Muscle layer of duodenum (tissue), 2 donors: ENCODE measurements around the gene CGB5.
"Not testable (repeated sequence)": the region's sequence is repeated elsewhere in the genome, so short reads cannot be mapped to it uniquely, and the experiment has no call there.

Experiments
- H3K27ac ChIP-seq: one replicate; pipeline ENCODE4 v1.7.0; 2013; ENCODE audit warnings: mild to moderate bottlenecking, low read length
- H3K27me3 ChIP-seq: one replicate; pipeline ENCODE4 v1.7.0; 2013; ENCODE audit warnings: low read depth, mild to moderate bottlenecking, control low read depth, low read length
- H3K36me3 ChIP-seq, 2 donors: one replicate each; pipeline ENCODE4 v1.7.0; 2013; ENCODE audit warnings: low read length in 2 of 2, control low read depth in 1 of 2, mild to moderate bottlenecking in 1 of 2; ENCODE audit not compliant: insufficient read depth in 2 of 2, control insufficient read depth in 1 of 2
- H3K4me1 ChIP-seq, 2 donors: one replicate each; pipeline ENCODE4 v1.7.0; 2013; ENCODE audit warnings: low read length in 2 of 2, mild to moderate bottlenecking in 2 of 2, control low read depth in 1 of 2, moderate library complexity in 1 of 2; ENCODE audit not compliant: insufficient read depth in 2 of 2, control insufficient read depth in 1 of 2
- H3K4me3 ChIP-seq, 2 donors: one replicate each; pipeline ENCODE4 v1.7.0; 2013; ENCODE audit warnings: low read length in 2 of 2, low read depth in 1 of 2, mild to moderate bottlenecking in 1 of 2
- H3K9me3 ChIP-seq, 2 donors: one replicate each; pipeline ENCODE4 v1.7.0; 2013; ENCODE audit warnings: low read length in 2 of 2, control low read depth in 1 of 2, mild to moderate bottlenecking in 1 of 2; ENCODE audit not compliant: control insufficient read depth in 1 of 2
- donor health status: healthy.

The CGB5 gene

DNA sequence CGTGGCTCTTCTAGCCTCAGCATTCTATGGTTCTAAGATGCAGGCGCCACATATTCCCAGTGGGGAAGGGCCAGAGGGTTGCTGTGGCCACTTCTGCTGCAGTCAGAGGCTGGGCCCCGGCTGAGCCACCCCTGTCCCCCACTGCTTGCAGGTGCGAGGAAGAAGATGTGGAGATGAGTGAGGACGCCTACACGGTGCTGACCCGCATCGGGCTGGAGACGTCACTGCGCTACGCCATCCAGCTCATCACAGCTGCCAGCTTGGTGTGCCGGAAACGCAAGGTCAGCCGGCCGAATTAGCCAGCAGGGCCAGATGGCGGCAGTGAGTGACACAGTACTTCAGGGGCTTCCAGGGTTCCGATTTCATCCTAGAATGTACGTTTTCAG lies 28.8 kb upstream of the CGB5 start:
- no peak overlapping the region for H3K27ac ChIP-seq
- peaks cover 0 to 22% of the 10 kb centered on the region in 2 donors for H3K4me1 ChIP-seq
- no peaks in the 10 kb centered on the region for H3K9me3 ChIP-seq
- no peak overlapping the region for H3K4me3 ChIP-seq
- H3K36me3 ChIP-seq = peaks cover 14 to 56% of the 10 kb centered on the region in 2 donors
- no peaks in the 10 kb centered on the region for H3K27me3 ChIP-seq

DNA sequence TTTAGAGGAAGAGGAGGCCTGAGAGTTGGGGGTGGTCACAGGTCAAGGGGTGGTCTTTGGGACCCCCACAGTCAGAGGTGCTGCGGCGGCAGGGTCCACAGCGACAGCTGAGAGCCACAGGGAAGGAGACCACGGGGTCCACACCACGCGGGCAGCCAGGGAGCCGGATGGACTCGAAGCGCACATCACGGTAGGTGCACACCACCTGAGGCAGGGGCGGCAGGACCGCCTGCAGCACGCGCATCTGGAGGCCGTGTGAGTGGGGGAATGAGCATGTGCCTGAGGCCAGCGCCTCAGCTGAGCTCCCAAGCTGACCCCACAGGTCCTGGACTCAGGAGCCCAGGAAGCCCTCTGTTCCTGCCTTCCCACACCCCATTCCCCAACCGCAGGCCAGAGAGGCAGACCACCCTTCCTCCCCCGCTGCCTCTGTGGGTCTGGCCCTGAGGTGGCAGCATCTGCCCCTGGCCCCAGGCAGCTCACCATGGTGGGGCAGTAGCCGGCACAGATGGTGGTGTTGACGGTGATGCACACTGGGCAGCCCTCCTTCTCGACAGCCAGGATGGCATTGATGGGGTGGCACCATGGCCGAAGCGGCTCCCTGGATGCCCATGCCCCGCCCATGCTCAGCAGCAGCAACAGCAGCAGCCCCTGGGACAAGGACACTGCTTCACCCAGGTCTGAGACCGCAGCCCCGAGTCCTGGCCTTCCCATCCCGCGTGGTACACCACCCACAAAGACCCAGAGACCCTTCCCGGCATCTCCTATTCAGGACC lies 27.4 kb upstream of the CGB5 start:
- peaks cover 8% of the 10 kb centered on the region for H3K27me3 ChIP-seq
- no peak overlapping the region for H3K4me3 ChIP-seq
- H3K4me1 ChIP-seq = peaks cover 0 to 22% of the 10 kb centered on the region in 2 donors
- H3K9me3 ChIP-seq = no peaks in the 10 kb centered on the region
- peaks cover 13 to 42% of the 10 kb centered on the region in 2 donors for H3K36me3 ChIP-seq
- no peak overlapping the region for H3K27ac ChIP-seq

DNA sequence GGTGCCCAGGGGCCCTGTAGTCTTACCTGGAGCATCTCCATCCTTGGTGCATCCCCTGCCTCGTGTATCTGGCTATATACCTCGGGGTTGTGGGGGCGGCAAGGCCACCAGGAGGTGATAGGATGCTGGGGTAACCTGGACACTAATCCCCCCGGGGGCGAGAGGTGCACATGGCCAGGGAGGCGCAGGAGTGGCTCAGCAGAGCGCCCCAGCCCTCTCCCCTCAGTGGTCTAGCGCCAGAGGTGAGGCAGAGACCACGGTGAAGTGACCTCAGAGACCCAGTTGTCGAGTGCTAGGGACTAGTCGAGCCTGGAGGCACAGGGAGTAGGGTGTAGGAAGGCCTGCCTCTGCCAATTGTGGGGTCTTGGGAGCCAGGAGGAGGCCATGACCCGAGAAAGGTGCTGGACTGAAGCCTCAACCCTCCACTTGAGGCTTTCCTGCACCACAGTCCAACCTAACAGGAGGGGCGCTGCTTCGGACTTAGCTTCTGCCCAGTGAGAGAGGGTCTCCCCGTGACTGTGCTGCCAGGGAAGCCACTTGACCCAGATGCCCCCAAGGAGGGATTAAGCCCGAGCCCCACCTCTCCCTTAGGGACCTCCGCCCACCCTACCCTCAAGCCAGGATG lies 26.5 kb upstream of the CGB5 start, which contains the start of gene LHB:
Gene LHB (minus strand): TSS at position 51 of the 625 bp plus-strand sequence. CDS start 10 bp downstream, at position 41.
- peak within 1 kb of the TSS; percentile 38 to 69 for H3K4me3 ChIP-seq
- no peak within 1 kb of the TSS for H3K27ac ChIP-seq
- peaks cover 8% of the 10 kb centered on the region for H3K27me3 ChIP-seq
- H3K36me3 ChIP-seq = peaks cover 6 to 33% of the 10 kb centered on the region in 2 donors
- no peaks in the 10 kb centered on the region for H3K9me3 ChIP-seq
- peaks cover 0 to 22% of the 10 kb centered on the region in 2 donors for H3K4me1 ChIP-seq

DNA sequence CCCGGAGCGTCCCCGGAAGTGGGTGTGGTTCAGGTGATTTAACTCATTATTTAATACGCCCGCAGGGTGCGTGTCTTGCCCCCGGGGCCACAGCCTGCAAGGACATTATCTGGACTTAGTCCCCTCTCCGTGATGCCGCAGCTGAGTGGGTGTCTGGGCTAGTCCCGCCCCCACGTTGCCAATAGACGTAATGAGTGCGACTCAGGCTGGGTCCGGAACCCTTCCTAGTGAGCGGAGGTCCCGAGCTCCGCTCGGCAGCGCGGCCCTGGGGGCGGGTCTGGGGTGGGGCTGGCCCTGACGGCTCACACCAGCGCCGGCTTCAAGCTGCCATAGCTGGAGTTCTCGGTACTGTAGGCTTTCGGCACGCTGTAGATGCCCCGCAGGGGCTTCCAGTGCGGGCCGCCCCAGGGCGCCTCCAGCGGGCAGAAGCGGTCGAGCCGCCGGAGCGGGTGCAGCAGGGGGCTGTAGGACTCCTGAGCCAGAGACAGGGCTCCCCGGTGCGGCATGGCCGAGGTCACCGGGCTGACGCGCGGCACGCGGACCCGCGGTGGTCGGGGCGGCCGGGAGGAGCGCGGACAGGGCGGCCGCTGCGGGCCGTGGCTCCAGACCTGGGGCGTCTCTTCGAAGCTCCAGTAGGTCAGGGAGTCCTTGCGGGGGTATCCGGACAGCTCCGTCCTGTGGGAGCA lies 25.8 kb upstream of the CGB5 start:
- Histone ChIP-seq H3K27me3 (peaks cover 8% of the 10 kb centered on the region), H3K36me3 (peaks cover 0 to 26% of the 10 kb centered on the region in 2 donors), H3K4me1 (peaks cover 0 to 22% of the 10 kb centered on the region in 2 donors), H3K9me3 (no peaks in the 10 kb centered on the region), H3K4me3 (peak overlapping the region; percentile 38 to 69), H3K27ac (no peak overlapping the region)

DNA sequence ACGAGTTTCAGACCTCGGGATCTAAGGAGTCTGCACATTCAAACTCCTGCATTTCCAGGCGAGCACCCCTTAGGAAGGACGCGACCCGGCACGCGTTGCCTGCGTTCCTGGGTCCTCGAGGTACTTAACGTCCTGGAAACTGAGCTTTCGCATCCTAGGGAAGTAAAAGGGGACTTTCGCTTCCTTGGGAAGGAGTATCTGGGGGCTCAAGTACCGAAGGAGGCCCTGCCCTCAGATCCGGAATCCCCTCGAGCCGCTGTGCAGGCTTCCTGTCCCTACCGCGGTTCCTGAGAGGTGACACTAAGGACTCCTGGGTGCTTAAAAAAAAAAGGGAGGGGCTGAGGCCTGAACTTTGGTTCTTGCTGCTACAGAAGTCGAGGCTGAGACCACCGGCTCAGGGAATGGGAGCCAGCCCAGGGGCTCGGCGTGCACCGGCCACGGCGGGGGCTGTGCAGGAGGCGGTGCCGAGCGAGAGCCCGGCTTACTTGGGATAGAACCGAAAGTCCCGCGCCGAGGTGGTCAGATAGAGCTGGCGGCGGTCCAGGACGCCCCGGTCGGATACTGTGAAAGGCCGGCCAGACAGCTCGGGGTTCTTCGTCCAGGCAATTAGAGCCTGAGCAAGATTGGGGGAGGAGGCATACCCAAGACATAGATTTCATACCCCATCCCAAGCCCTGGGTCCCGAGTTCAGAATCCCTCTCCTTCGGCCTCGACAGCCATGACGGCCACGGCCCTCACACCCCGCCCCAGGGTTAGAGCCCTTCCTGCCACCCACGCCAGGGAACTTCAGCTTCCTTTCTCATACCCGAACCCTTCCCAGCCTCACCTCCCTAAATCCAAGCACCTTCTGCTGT lies 25.0 kb upstream of the CGB5 start:
- not testable (repeated sequence) for H3K9me3 ChIP-seq, H3K27ac ChIP-seq, H3K27me3 ChIP-seq
- Histone ChIP-seq H3K4me3 (peak overlapping the region; percentile 38 to 69), H3K4me1 (peaks cover 0 to 22% of the 10 kb centered on the region in 2 donors), H3K36me3 (peaks cover 0 to 25% of the 10 kb centered on the region in 2 donors)

DNA sequence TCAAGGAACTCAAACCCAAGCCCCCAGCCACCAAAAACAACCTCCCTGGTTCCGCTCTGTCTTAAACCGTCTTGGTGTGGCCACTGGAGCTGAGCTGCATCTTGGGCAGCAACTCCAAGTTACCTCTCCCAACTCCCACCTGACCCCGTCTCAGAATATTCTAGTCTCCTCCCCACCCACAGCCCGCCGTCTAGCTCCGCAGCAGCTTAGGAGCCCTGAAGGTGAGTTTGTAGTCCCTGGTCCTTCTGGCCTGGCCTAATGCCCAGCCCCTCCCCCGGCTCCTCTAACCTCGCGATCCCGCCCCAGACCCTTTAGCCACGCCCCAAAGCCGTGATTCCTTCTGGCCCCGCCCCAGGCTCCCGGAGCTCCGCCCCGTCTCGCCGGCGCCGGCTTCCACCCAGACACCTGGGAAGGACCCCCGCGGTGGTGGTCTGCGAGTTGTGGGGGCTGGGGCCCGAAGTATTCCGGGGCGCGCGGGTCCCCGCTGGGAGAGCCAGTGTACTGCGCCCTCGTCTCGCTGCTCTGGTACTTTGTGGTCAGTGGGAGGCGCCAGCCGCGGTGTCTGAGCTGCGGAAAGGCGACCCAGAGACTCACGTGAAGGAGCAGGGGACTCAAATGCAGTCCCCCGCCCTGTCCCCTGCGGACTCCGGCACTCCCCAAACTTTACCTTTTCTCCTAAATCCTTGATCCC lies 24.3 kb upstream of the CGB5 start:
- Histone ChIP-seq H3K27ac (no peak overlapping the region), H3K27me3 (peaks cover 8% of the 10 kb centered on the region), H3K4me1 (peaks cover 0 to 22% of the 10 kb centered on the region in 2 donors), H3K4me3 (peak overlapping the region; percentile 7 to 69), H3K36me3 (peaks cover 0 to 21% of the 10 kb centered on the region in 2 donors), H3K9me3 (no peaks in the 10 kb centered on the region)

DNA sequence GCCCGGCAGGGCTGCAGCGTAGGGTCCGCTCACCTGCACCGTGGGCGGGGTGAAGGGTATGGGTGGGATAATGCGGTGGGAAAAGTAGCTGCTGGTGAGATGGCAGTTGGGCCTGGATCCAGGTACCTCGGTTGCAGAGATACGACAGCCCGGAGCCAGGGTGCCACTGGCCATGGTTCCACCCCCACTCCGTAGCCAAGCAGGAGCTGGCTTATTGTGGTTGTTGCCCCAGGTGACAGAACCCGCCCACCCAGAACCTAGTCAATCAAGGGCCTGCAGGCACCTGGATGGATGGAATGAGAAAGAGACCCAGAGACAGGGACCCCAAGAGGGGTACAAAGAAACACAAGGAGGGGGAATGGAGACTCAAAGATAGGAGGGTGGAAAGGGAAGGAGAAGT lies 23.3 kb upstream of the CGB5 start:
- H3K4me3 ChIP-seq = no peak overlapping the region
- peaks cover 0 to 11% of the 10 kb centered on the region in 2 donors for H3K36me3 ChIP-seq
- no peaks in the 10 kb centered on the region for H3K9me3 ChIP-seq
- peaks cover 8% of the 10 kb centered on the region for H3K27me3 ChIP-seq
- H3K4me1 ChIP-seq = peaks cover 0 to 22% of the 10 kb centered on the region in 2 donors
- no peak overlapping the region for H3K27ac ChIP-seq

DNA sequence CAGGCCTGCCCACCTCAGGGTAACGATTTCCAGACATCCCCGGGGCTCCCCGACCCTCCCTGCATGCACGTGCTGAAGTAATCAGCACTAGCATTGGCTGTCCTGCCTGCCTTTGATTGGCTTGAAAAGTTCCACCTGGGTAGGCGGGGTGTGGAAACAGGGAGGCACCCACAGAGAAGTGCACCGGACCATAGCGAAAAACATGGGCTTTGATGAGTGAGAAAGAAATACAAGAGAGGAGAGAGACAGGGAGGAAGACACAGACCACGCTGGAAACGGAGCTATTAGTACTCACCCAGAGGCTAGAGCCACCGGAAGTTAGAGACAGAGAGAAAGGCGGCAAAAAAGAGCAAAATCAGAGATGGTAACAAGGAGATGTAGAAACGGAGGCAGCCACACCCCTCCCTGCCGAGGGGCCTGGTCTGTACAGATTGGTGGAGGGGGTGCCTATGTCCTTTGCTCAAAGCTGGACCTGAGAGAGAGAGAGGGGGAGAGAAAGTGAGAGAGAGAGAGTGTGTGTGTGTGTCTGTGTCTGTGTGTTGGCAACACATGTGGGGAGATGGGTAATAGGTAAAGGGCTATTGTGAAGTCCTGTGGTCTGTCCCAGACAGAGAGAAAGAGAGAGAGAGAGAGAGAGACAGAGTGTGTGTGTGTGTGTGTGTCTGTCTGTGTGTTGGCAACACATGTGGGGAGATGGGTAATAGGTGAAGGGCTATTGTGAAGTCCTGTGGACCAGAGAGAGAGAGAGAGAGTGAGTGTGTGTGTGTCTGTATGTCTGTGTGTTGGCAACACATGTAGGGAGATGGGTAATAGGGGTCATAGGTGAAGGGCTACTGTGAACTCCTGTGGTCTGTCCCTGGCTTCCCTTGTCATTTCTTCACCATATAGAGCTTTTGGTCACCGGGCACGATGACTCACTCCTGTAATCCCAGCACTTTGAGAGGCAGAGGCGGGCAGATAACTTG lies 22.4 kb upstream of the CGB5 start:
- Histone ChIP-seq H3K27ac (no peak overlapping the region), H3K9me3 (no peaks in the 10 kb centered on the region), H3K4me3 (no peak overlapping the region), H3K4me1 (peaks cover 0 to 22% of the 10 kb centered on the region in 2 donors), H3K27me3 (peaks cover 8% of the 10 kb centered on the region), H3K36me3 (peaks cover 0 to 2% of the 10 kb centered on the region in 2 donors)

DNA sequence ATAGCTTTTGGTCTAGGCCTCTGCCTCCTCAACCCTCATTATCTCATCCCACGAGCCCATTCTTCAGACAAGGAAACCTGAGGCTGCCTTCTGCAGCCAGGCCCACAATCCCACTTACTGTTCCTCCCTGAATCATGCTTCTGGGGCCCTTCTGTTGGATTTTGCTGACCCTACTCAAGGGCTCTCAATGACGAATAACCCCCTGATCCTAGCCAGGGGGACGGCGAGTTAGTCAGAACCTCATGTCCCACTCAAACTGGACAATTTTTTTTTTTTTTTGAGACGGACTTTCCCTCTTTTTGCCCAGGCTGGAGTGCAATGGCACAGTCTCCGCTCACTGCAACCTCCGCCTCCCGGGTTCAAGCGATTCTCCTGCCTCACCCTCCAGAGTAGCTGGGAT lies 21.5 kb upstream of the CGB5 start:
- Histone ChIP-seq H3K4me3 (no peak overlapping the region), H3K9me3 (no peaks in the 10 kb centered on the region), H3K27ac (no peak overlapping the region), H3K4me1 (peaks cover 0 to 22% of the 10 kb centered on the region in 2 donors), H3K27me3 (peaks cover 8% of the 10 kb centered on the region), H3K36me3 (no peaks in the 10 kb centered on the region)

DNA sequence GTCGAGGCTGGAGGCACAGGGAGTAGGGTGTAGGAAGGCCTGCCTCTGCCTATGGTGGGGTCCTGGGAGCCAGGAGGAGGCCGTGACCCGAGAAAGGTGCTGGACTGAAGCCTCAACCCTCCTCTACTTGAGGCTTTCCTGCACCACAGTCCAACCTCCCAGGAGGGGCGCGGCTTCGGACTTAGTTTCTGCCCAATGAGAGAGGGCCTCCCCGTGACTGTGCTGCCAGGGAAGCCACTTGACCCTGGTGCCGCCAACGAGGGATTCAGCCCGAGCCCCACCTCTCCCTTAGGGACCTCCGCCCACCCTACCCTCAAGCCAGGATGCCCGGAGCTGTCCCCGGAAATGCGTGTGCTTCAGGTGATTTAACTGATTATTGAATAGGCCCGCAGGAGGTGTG lies 19.4 kb upstream of the CGB5 start, which contains the start of gene CGB3:
Gene CGB3 (minus strand): TSS at position 101 of the 400 bp plus-strand sequence. CDS start 362 bp downstream, outside the sequence.
- H3K4me3 ChIP-seq, H3K36me3 ChIP-seq, H3K9me3 ChIP-seq, H3K27ac ChIP-seq, H3K4me1 ChIP-seq, H3K27me3 ChIP-seq: not testable (repeated sequence)
